GM12891 (cell line): ENCODE measurements around the gene PLEKHM2.

Experiments used
- POLR2A ChIP-seq: IDR thresholded peaks from 2 replicates; pipeline ENCODE4 v1.6.1; 2011; ENCODE audit warnings: low read depth, low read length, control low read depth
- POLR2AphosphoS5 ChIP-seq: IDR thresholded peaks from 2 replicates; pipeline ENCODE4 v1.6.1; 2011; ENCODE audit warnings: low read depth, low read length, control low read depth
- TAF1 ChIP-seq: IDR thresholded peaks from 2 replicates; pipeline ENCODE4 v1.6.1; 2011; ENCODE audit warnings: low read depth, low read length, control low read depth

- TF ChIP-seq POLR2AphosphoS5 = no peak
- TF ChIP-seq POLR2A = no peak
- TF ChIP-seq TAF1 = no peak
Measured at GRCh38 chr1:15671430-15671829, 12.7 kb upstream of the PLEKHM2 start.
